Activated naive CD8-positive, alpha-beta T cell treated with anti-CD3 and anti-CD28 coated beads, Interleukin-2, amount 10 ng/mL, durations not matched to agents 7 days and 5 days (primary cell): ENCODE data around the gene RWDD4. TPM values are rescaled to one million over a fixed set of nuclear protein-coding genes. Genes with fewer than 3 reads are reported as not detected.
A peak's percentile ranks its signal among the peaks of the same experiment; 100 is the strongest.

Source experiments
- ATAC-seq: fragments of 150-1000 bp; cut with Tn5 transposase; one replicate; pipeline ENCODE4 v1.10.0; 2021; ENCODE audit warnings: low read depth, moderate library complexity
- POLR2A ChIA-PET: fragments of 350-600 bp; sonication (Branson Sonifier 250); formaldehyde crosslinking; loops from one replicate; lab custom pipeline; 2021; ENCODE audit warnings: antibody characterized with exemption; lab: Charles Lee
- DNase-seq: peaks from one replicate; pipeline ENCODE4 v3.0.0; 2021
- H3K27ac Mint-ChIP-seq: one replicate; pipeline ENCODE4 v1.8.0; 2022; ENCODE audit warnings: mild to moderate bottlenecking, mixed read lengths
- H3K27me3 Mint-ChIP-seq: one replicate; pipeline ENCODE4 v1.8.0; 2022; ENCODE audit warnings: mild to moderate bottlenecking, moderate library complexity, mixed read lengths
- H3K36me3 Mint-ChIP-seq: one replicate; pipeline ENCODE4 v1.8.0; 2021; ENCODE audit warnings: mild to moderate bottlenecking, mixed read lengths
- H3K4me1 Mint-ChIP-seq: one replicate; pipeline ENCODE4 v1.8.0; 2021; ENCODE audit warnings: mixed read lengths
- H3K4me3 Mint-ChIP-seq: one replicate; pipeline ENCODE4 v1.8.0; 2022; ENCODE audit warnings: mild to moderate bottlenecking, moderate library complexity, mixed read lengths
- H3K9me3 Mint-ChIP-seq: one replicate; pipeline ENCODE4 v1.8.0; 2021; ENCODE audit warnings: mixed read lengths
- total RNA-seq, 2 experiments: library from RNA; stranded (reverse); gene quantifications; one replicate each; pipeline ENCODE4 v1.2.3, GENCODE V29; 2021

Gene RWDD4
- total RNA-seq = 10 to 100 TPM; 13.9 to 14.1 TPM

DNA sequence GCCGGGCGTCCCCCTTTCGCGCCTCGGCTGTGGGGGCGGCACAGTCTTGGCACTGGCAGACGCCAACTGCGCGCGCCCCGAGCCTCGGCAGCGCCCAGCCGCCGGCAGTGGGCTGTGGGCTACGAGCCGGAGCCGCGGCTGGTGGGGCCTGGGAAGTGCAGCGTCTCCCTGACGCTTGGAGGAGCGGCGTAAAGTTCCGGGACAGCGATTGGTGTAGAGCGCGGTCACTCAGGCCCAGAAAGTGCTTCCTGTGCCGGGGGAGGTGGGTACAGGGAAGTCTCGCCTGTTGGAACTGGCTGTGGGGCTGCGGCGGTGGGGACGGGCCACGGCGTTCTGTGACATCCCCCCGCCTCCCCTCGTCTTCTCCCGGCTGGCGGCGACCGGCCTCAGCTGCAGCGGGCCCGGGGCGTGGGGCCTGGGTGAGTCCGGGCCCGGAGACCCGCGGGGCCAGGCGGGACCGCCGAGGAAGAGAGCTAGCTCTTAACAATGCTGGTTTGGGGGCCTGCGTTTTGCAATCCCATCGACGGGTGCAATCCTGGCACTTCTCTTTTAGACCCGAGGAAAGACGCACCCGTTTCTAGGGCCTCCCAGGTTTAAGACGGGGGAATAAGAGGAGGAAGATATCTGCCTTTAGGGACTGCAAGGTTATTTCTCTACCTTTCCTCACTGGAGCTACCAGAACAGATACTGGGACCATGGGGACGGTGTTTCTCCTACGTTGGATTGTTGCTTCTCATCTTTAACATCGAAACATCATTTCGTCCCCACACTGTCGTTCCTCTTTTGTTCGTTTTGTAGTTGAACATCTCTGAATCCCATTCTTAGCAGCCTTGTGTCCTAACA, at the start of gene RWDD4, which contains the start of gene TRAPPC11:
Gene RWDD4 (minus strand): TSS at position 157 of the 843 bp plus-strand sequence. CDS start 233 bp downstream, outside the sequence.
Gene TRAPPC11 (plus strand): TSS at position 265 of the 843 bp plus-strand sequence. CDS start 4,575 bp downstream, outside the sequence.
- peak; percentile 100 for ATAC-seq
- peaks cover 32% of the 10 kb centered on the region for H3K4me1 Mint-ChIP-seq

DNA sequence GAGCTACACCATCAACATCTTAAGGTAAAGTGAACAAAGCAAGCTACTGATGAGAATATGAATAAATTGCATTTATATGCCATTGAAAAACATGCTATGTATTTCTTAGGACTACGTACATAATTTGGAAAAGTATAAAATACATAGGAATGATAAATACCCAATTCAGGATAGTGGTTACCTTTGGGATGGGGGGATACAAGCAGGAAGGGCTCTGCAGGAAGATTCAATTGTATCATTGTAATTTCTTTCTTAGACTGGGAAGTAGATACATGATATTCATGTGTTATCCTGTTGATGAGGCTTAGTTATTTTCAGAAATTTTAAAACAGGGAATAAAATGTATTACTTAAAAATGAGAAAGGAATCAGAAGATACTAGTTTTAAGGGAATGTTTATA, 43.5 kb upstream of the RWDD4 start:
- H3K27me3 Mint-ChIP-seq = no peaks in the 10 kb centered on the region
- peaks cover 2% of the 10 kb centered on the region for H3K4me1 Mint-ChIP-seq
- no peaks in the 10 kb centered on the region for H3K9me3 Mint-ChIP-seq
- peaks cover 48% of the 10 kb centered on the region for H3K36me3 Mint-ChIP-seq
- H3K4me3 Mint-ChIP-seq = no peak overlapping the region
- POLR2A ChIA-PET = no interaction called here
- ATAC-seq (no peak), DNase-seq (no peak)
- no peak overlapping the region for H3K27ac Mint-ChIP-seq

More for the DNA sequence above, at the start of gene RWDD4, which contains the start of gene TRAPPC11:
- Mint-ChIP-seq H3K36me3 (peaks cover 4% of the 10 kb centered on the region), H3K9me3 (no peaks in the 10 kb centered on the region), H3K27ac (peak within 1 kb of the TSS; percentile 94), H3K27me3 (no peaks in the 10 kb centered on the region), H3K4me3 (peak within 1 kb of the TSS; percentile 98)
- DNase-seq = peak; percentile 91
- POLR2A ChIA-PET = interaction anchor here (0.8 to 2.1 kb wide), 3 partner anchors 12 to 154 kb away, joined by 4 to 14 read pairs (median 5); partner anchors contain the start of gene ING2

DNA sequence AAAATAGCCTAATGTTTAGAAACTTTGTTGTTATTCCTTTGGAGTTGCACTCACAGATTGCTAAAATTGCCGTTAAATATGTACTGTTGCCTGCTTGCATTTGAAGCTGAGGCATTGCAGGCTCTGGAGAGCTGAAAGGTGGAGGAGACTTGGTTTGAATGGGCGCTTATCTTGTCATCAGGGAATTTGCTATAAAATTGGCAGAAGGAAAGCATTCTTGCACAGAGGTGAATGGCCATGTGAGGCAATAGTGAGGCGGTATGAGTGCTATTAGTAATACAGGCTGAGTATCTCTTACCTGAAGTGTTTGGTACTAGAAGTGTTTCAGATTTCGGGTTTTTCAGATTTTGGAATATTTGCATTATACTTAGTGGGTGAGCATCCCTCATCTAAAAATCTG, 41.4 kb upstream of the RWDD4 start:
- POLR2A ChIA-PET = no interaction called here
- Mint-ChIP-seq H3K4me1 (peaks cover 2% of the 10 kb centered on the region), H3K27me3 (no peaks in the 10 kb centered on the region), H3K36me3 (peaks cover 52% of the 10 kb centered on the region), H3K27ac (no peak overlapping the region), H3K9me3 (no peaks in the 10 kb centered on the region), H3K4me3 (no peak overlapping the region)
- DNase-seq (no peak), ATAC-seq (no peak)

DNA sequence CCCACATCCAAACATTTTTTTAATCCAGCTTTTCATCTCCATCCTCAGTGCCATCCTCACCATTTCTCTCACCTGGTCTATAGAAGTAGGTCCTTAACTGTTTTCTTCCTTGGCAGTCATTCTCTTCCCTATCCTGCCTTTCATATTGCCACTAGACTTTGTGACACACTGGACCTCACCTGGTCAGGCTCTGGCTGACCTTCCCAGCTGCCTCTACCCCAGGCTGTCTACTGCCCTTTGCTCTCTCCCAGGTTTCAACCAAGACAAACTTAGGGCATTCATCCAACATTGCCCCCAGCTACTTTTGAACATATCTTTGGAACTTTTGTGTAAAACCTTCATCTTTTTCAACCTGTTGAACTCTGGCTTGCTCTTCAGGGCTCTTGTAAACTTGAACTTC, 39.9 kb upstream of the RWDD4 start:
- POLR2A ChIA-PET = no interaction called here
- no peaks in the 10 kb centered on the region for H3K9me3 Mint-ChIP-seq
- DNase-seq = no peak
- ATAC-seq = no peak
- H3K36me3 Mint-ChIP-seq = peaks cover 52% of the 10 kb centered on the region
- no peak overlapping the region for H3K27ac Mint-ChIP-seq
- peaks cover 2% of the 10 kb centered on the region for H3K4me1 Mint-ChIP-seq
- H3K27me3 Mint-ChIP-seq = no peaks in the 10 kb centered on the region
- no peak overlapping the region for H3K4me3 Mint-ChIP-seq

DNA sequence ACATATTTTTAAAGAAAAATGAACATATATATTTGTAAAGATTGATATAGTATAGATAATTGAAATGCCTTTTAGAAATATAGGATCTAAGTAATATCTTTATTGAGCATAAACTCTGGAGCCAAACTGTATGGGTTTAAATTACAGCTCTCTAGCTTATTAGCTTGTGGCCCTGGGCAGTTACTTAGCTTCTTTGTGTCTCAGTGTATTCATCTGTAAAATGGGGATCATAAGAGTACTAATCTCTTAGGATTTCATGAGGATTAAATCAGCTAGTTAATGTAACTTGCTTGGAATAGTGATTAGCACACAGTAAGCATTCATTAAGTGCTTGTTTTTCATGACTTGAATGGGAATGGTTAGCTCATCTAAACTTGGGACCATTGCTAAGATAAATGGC, 32.9 kb upstream of the RWDD4 start:
- H3K4me3 Mint-ChIP-seq = no peak overlapping the region
- peaks cover 2% of the 10 kb centered on the region for H3K4me1 Mint-ChIP-seq
- POLR2A ChIA-PET = no interaction called here

DNA sequence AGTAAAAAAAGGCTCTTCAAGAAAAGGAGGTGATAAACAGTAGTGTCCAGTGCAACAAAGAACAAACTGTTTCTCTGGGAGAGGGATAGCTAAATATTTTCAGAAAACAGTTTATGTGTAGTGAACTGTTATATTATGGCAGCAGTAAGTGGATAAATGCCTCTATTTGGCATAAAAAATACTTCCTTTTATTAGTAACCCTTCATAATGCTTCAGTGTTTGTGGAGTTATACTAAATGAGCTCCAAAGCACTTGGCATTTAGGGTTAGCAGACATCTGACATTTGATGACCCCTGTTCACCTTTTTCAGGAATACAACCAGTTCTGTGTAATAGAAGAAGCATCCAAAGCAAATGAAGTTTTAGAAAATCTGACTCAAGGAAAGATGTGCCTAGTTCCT, 32.0 kb upstream of the RWDD4 start:
- POLR2A ChIA-PET = no interaction called here
- no peaks in the 10 kb centered on the region for H3K27me3 Mint-ChIP-seq
- peaks cover 2% of the 10 kb centered on the region for H3K4me1 Mint-ChIP-seq
- H3K9me3 Mint-ChIP-seq = no peaks in the 10 kb centered on the region
- DNase-seq = no peak
- no peak overlapping the region for H3K27ac Mint-ChIP-seq
- H3K36me3 Mint-ChIP-seq = peaks cover 22% of the 10 kb centered on the region
- no peak for ATAC-seq
- no peak overlapping the region for H3K4me3 Mint-ChIP-seq

More for the DNA sequence above, 32.9 kb upstream of the RWDD4 start:
- H3K36me3 Mint-ChIP-seq = peaks cover 24% of the 10 kb centered on the region
- DNase-seq (no peak), ATAC-seq (no peak)
- H3K27ac Mint-ChIP-seq = no peak overlapping the region
- H3K27me3 Mint-ChIP-seq = no peaks in the 10 kb centered on the region
- no peaks in the 10 kb centered on the region for H3K9me3 Mint-ChIP-seq

DNA sequence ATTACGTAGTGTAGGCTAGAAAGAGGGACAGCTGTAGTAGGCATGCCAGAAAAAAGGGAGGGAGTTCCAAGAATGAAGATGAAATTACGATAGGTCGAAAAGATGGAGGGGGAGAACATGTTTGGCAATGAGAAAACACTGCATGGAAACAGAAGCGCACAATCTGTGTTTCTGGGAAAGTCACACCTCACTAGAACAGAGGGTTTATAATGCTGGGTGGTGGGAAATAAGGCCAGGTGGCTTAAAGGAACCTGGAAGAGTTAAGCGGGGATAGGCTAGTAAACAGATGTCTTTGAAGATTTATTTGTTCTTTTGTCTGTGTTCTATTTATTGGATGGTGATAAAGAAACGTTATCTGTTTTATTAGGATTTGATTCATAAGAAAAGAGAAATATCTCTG, 29.2 kb upstream of the RWDD4 start:
- H3K36me3 Mint-ChIP-seq = peaks cover 11% of the 10 kb centered on the region
- no peaks in the 10 kb centered on the region for H3K9me3 Mint-ChIP-seq
- no peak for ATAC-seq
- POLR2A ChIA-PET = no interaction called here
- H3K4me1 Mint-ChIP-seq = peaks cover 2% of the 10 kb centered on the region
- no peak for DNase-seq
- H3K27me3 Mint-ChIP-seq = no peaks in the 10 kb centered on the region
- H3K4me3 Mint-ChIP-seq = no peak overlapping the region
- no peak overlapping the region for H3K27ac Mint-ChIP-seq

DNA sequence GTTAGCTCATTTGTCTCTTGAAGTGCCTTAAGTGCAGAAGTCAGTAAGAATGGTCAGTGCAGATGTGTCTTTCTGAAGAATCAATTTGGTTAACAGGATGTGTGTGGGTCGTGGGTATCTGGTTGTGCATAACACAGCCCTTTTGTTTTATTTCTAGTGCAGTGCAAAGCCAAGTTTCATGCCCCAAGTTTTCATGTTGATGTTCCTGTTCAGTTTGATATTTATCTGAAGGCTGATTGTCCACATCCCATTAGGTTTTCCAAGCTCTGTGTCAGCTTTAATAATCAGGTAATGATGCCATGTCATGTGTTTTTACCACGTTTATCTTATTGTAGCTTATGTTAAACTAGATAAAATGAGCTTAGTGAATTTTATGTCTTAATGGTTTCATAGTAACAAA, 27.5 kb upstream of the RWDD4 start:
- peaks cover 11% of the 10 kb centered on the region for H3K36me3 Mint-ChIP-seq
- ATAC-seq (no peak), DNase-seq (no peak)
- H3K27ac Mint-ChIP-seq = no peak overlapping the region
- no peak overlapping the region for H3K4me3 Mint-ChIP-seq
- H3K9me3 Mint-ChIP-seq = no peaks in the 10 kb centered on the region
- POLR2A ChIA-PET = no interaction called here
- peaks cover 2% of the 10 kb centered on the region for H3K4me1 Mint-ChIP-seq
- H3K27me3 Mint-ChIP-seq = no peaks in the 10 kb centered on the region

DNA sequence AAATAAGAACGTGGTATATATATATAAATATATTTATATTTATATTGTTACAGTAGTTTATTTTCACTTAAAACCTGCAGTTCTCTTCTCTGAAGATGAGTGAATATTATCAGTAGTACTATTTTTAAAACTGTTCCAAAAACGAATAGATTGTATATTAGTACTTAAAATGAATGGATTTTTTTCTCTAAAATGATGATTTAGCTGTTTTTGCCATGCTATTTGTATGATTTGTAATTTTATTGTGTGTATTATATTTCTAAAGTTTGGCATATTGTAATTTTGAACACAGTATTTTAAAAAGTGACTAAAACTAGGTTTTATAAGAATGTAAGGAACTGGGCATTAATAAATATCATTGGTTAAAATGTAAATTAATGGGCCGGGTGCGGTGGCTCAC, 22.1 kb upstream of the RWDD4 start:
- H3K27ac Mint-ChIP-seq = no peak overlapping the region

DNA sequence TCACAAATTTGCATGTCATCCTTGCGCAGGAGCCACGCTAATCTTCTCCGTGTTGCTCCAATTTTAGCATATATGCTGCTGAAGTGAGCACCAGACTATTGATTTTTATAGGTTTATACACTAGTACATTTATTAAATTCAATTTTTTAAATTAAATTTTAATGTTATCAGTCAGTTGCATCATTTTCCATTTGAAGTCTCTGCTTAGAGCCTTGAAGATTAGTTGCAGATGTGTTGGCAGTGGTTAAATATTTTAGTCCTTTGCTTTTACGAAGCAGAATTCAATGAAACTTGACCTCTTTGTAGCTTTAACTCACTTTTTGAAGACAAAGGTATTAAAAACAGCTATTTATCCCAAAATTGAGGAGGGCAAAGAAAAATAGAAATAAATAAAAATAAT, 16.6 kb upstream of the RWDD4 start:
- H3K4me1 Mint-ChIP-seq = peaks cover 4% of the 10 kb centered on the region
- no peaks in the 10 kb centered on the region for H3K9me3 Mint-ChIP-seq
- peaks cover 11% of the 10 kb centered on the region for H3K36me3 Mint-ChIP-seq
- POLR2A ChIA-PET = no interaction called here
- no peak overlapping the region for H3K4me3 Mint-ChIP-seq
- ATAC-seq (no peak), DNase-seq (no peak)
- no peak overlapping the region for H3K27ac Mint-ChIP-seq
- no peaks in the 10 kb centered on the region for H3K27me3 Mint-ChIP-seq

More for the DNA sequence above, 22.1 kb upstream of the RWDD4 start:
- H3K36me3 Mint-ChIP-seq = peaks cover 9% of the 10 kb centered on the region
- H3K4me3 Mint-ChIP-seq = no peak overlapping the region
- no peaks in the 10 kb centered on the region for H3K27me3 Mint-ChIP-seq
- POLR2A ChIA-PET = no interaction called here
- peaks cover 4% of the 10 kb centered on the region for H3K4me1 Mint-ChIP-seq
- ATAC-seq (no peak), DNase-seq (no peak)
- no peaks in the 10 kb centered on the region for H3K9me3 Mint-ChIP-seq

DNA sequence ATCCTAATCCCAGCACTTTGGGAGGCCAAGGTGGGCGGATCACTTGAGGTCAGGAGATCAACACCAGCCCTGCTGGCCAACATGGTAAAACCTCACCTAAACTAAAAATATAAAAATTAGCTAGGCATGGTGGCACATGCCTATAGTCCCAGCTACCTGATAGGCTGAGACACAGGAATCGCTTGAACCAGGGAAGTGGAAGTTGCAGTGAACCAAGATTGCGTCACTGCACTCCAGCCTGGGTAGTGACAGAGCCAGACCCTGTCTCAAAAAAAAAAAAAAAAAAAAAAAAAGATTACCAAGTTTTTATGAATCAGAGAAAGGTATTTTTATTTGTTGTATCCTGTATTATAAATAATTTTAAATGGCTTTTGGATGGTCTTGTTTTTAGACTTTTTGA, 15.2 kb upstream of the RWDD4 start:
- Mint-ChIP-seq H3K36me3 (peaks cover 13% of the 10 kb centered on the region), H3K4me3 (no peak overlapping the region), H3K4me1 (peaks cover 4% of the 10 kb centered on the region), H3K27ac (no peak overlapping the region), H3K9me3 (no peaks in the 10 kb centered on the region), H3K27me3 (no peaks in the 10 kb centered on the region)
- POLR2A ChIA-PET = no interaction called here
- no peak for ATAC-seq
- DNase-seq = no peak

DNA sequence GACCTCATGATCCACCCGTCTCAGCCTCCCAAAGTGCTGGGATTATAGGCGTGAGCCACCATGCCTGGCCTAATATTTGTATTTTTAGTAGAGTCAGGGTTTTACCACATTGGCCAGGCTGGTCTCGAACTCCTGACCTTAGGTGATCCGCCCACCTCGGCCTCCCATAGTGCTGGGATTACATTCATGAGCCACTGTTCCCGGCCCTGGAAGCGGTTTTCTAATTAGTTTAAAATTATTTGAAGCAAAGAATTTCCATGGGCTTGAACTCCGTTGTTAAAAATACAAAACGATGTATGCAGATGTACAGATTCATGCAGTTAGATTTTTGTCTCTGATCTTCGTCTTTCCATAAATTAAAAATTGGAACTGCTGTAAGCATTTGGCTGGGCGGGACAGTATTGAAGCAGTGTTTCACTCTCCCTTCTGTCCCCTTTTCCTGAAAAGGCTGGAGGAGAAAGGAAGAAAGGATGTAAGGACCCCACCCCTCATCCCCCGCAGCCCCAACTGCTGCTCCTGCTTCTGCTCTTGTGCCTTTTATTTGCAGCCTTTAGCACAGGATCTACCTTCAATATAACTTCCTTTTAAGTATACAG, 12.1 kb upstream of the RWDD4 start:
- H3K4me3 Mint-ChIP-seq = no peak overlapping the region
- DNase-seq = no peak
- no peak overlapping the region for H3K27ac Mint-ChIP-seq
- peaks cover 12% of the 10 kb centered on the region for H3K36me3 Mint-ChIP-seq
- no peaks in the 10 kb centered on the region for H3K9me3 Mint-ChIP-seq
- H3K27me3 Mint-ChIP-seq = no peaks in the 10 kb centered on the region
- no peaks in the 10 kb centered on the region for H3K4me1 Mint-ChIP-seq
- ATAC-seq = no peak
- POLR2A ChIA-PET = interaction anchor here (0.8 kb wide), 1 partner anchor 13 kb away, joined by 3 read pairs; no protein-coding TSS in a partner anchor

DNA sequence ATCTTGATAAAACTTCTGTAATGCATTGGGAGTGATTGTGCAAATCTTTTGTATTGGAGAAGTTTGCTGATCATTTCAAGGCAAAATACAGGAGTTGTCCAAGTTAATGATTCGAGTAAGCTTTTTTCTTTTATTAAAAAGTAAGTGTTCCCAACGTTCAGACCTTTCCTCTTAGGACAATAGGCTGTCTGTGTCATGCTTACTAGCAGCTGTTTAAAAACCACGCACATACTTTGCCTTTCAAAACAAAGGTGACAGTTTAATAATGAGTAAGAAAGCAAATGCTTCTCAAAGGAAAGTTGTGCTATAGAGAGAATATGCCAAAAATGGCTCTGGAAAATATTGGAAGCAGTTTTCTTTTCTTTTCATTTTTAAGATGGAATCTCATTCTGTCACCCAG, 11.3 kb upstream of the RWDD4 start:
- Mint-ChIP-seq H3K4me3 (no peak overlapping the region), H3K9me3 (no peaks in the 10 kb centered on the region), H3K27me3 (no peaks in the 10 kb centered on the region), H3K36me3 (peaks cover 16% of the 10 kb centered on the region), H3K4me1 (no peaks in the 10 kb centered on the region), H3K27ac (no peak overlapping the region)
- POLR2A ChIA-PET = interaction anchor here (0.8 kb wide), 1 partner anchor 13 kb away, joined by 3 read pairs; no protein-coding TSS in a partner anchor
- ATAC-seq = no peak
- no peak for DNase-seq
